HG03432 (cell line): Measurements from ENCODE around the gene SNAP47.
"Not testable (repeated sequence)": the region's sequence is repeated elsewhere in the genome, so short reads cannot be mapped to it uniquely, and the experiment has no call there.

Experiments used
- ATAC-seq: cut with Tn5 transposase; IDR thresholded peaks from one replicate; pipeline ENCODE4 v1.9.1; 2021; ENCODE audit warnings: mild to moderate bottlenecking, moderate library complexity; ENCODE audit not compliant: unreplicated experiment

Gene SNAP47

GRCh38 chr1:227734856-227735538 lies at the start of gene SNAP47, which contains the start of gene JMJD4:
Gene SNAP47 (plus strand): TSS chr1:227735435. CDS start chr1:227747737, 12,302 bp downstream.
Gene JMJD4 (minus strand): TSS chr1:227735302. CDS start chr1:227735273, 29 bp downstream.
- ATAC-seq = peak; percentile 94

GRCh38 chr1:227685807-227686206 lies 49.4 kb upstream of the SNAP47 start:
- ATAC-seq = no peak

- no peak for ATAC-seq
Observed at GRCh38 chr1:227697321-227697864, 37.8 kb upstream of the SNAP47 start.

GRCh38 chr1:227701631-227702030 lies 33.6 kb upstream of the SNAP47 start:
- not testable (repeated sequence) for ATAC-seq

GRCh38 chr1:227707846-227708245 lies 27.4 kb upstream of the SNAP47 start:
- no peak for ATAC-seq

- ATAC-seq = no peak
Observed at GRCh38 chr1:227709451-227709850, 25.8 kb upstream of the SNAP47 start.

GRCh38 chr1:227710474-227710873 lies 24.8 kb upstream of the SNAP47 start:
- not testable (repeated sequence) for ATAC-seq

GRCh38 chr1:227712648-227713047 lies 22.6 kb upstream of the SNAP47 start:
- peak; percentile 86 for ATAC-seq

GRCh38 chr1:227718932-227719331 lies 16.3 kb upstream of the SNAP47 start:
- ATAC-seq = no peak

- ATAC-seq = no peak
Observed at GRCh38 chr1:227723474-227723873, 11.8 kb upstream of the SNAP47 start.

- ATAC-seq = no peak
Observed at GRCh38 chr1:227725046-227725445, 10.2 kb upstream of the SNAP47 start.

- no peak for ATAC-seq
Observed at GRCh38 chr1:227726318-227726717, 8.9 kb upstream of the SNAP47 start.

- ATAC-seq = no peak
Observed at GRCh38 chr1:227726924-227727599, 8.2 kb upstream of the SNAP47 start.

- ATAC-seq = peak; percentile 50
Observed at GRCh38 chr1:227728059-227728891, 7.0 kb upstream of the SNAP47 start.

- peak; percentile 3 for ATAC-seq
Observed at GRCh38 chr1:227728892-227729143, 6.4 kb upstream of the SNAP47 start.

GRCh38 chr1:227729144-227729880 lies 5.9 kb upstream of the SNAP47 start:
- no peak for ATAC-seq

GRCh38 chr1:227729881-227730629 lies 5.2 kb upstream of the SNAP47 start:
- ATAC-seq = no peak

GRCh38 chr1:227730630-227731151 lies 4.5 kb upstream of the SNAP47 start:
- no peak for ATAC-seq

- ATAC-seq = no peak
Observed at GRCh38 chr1:227731241-227731677, 4.0 kb upstream of the SNAP47 start.
